K562 (cell line): Measurements from ENCODE around the gene MUC5AC. TPM values are rescaled to one million over a fixed set of nuclear protein-coding genes. Genes with fewer than 3 reads are reported as not detected.
A peak's percentile ranks its signal among the peaks of the same experiment; 100 is the strongest.

ENCODE experiments used
- ATAC-seq: fragments of 200-7000 bp; cut with Tn5 transposase; 3 replicates; pipeline ENCODE4 v1.9.1; 2020; ENCODE audit warnings: moderate library complexity
- BruUV-seq: library from RNA; stranded (reverse); fragments of 400-500 nt; replicated peaks from 2 replicates; lab custom pipeline; 2021; lab: Mats Ljungman, UMichigan
- CTCF ChIA-PET: fragments of 300-600 bp; formaldehyde crosslinking; extraction: SDS; loops from one replicate; lab custom pipeline; 2021; ENCODE audit warnings: low intra/inter-chr PET ratio; lab: Yijun Ruan, JAX
- POLR2A ChIA-PET: fragments of 300-600, 350-650 bp; sonication (Branson Sonifier 250); formaldehyde crosslinking; extraction: SDS; loops from one replicate; lab custom pipeline; 2021; ENCODE audit warnings: antibody characterized with exemption, inconsistent platforms; lab: Yijun Ruan, JAX
- DNase-seq, 4 experiments: peaks; one replicate each; pipeline versions ENCODE4 v3.0.0 to v3.0.0-alpha.2; 2011 to 2018; ENCODE audit warnings: low spot score in 3 of 4, mixed read lengths in 3 of 4; ENCODE audit errors: extremely low read depth in 1 of 4
- FAIRE-seq: peaks from 2 replicates; lab custom pipeline; 2011; peaks lifted over from hg19 to GRCh38; lab: Jason Lieb, UNC
- H2AFZ ChIP-seq: 2 replicates; pipeline ENCODE4 v1.6.0; 2011; ENCODE audit warnings: low read depth, low read length, control low read depth, inconsistent platforms
- H3K27ac ChIP-seq: fragments of 200-600 bp; 3 replicates; pipeline ENCODE4 v1.8.0; 2011; ENCODE audit warnings: low read depth, mild to moderate bottlenecking, control low read depth, inconsistent platforms, low read length, moderate library complexity, mixed read lengths; ENCODE audit errors: extremely low read depth
- H3K27me3 ChIP-seq, 2 experiments: fragments of 300-600 bp in 1 of 2; 2 replicates in 1 of 2; 3 replicates in 1 of 2; pipeline versions ENCODE4 v1.6.0 to v1.8.0; 2011; ENCODE audit warnings: inconsistent platforms in 2 of 2, low read length in 2 of 2, mild to moderate bottlenecking in 1 of 2, mixed read lengths in 1 of 2, moderate library complexity in 1 of 2; ENCODE audit not compliant: control insufficient read depth in 2 of 2, insufficient read depth in 2 of 2
- H3K36me3 ChIP-seq: fragments of 300-600 bp; 3 replicates; pipeline ENCODE4 v1.8.0; 2011; ENCODE audit warnings: mild to moderate bottlenecking, low read length, inconsistent platforms; ENCODE audit not compliant: control insufficient read depth, insufficient read depth
- H3K4me1 ChIP-seq, 2 experiments: fragments of 200-600 bp in 1 of 2; replicated peaks in 1 of 2; 2 replicates in 1 of 2; 3 replicates in 1 of 2; pipeline versions ENCODE4 v1.5.1 to v1.8.0; 2011; ENCODE audit warnings: inconsistent platforms in 2 of 2, low read length in 2 of 2, mild to moderate bottlenecking in 1 of 2, mixed read lengths in 1 of 2, moderate library complexity in 1 of 2; ENCODE audit not compliant: control insufficient read depth in 2 of 2, insufficient read depth in 2 of 2
- H3K4me2 ChIP-seq: 2 replicates; pipeline ENCODE4 v1.6.1; 2011; ENCODE audit warnings: low read length, control low read depth, inconsistent platforms, mixed read lengths; ENCODE audit not compliant: insufficient read depth
- H3K4me3 ChIP-seq: fragments of 200-600 bp; sonication (generic), shearing (Covaris generic); 2 replicates; pipeline ENCODE4 v1.5.1; 2016; ENCODE audit warnings: control low read depth, inconsistent platforms
- H3K79me2 ChIP-seq: fragments of 200-600 bp; 3 replicates; pipeline ENCODE4 v1.8.0; 2011; ENCODE audit warnings: low read length, inconsistent platforms; ENCODE audit not compliant: control insufficient read depth, insufficient read depth
- H3K9ac ChIP-seq, 2 experiments: 2 replicates each; pipeline versions ENCODE4 v1.6.0 to v1.6.1; 2011; ENCODE audit warnings: low read depth in 2 of 2, low read length in 2 of 2, control low read depth in 1 of 2, inconsistent platforms in 1 of 2, mild to moderate bottlenecking in 1 of 2, mixed read lengths in 1 of 2; ENCODE audit not compliant: insufficient read depth in 1 of 2
- H3K9me1 ChIP-seq: one replicate; pipeline ENCODE4 v1.6.0; 2011; ENCODE audit warnings: inconsistent platforms, mild to moderate bottlenecking, low read length, moderate library complexity; ENCODE audit not compliant: control insufficient read depth, insufficient read depth
- H3K9me3 ChIP-seq: replicated peaks from 2 replicates; pipeline ENCODE4 v1.5.1; 2011; ENCODE audit warnings: low read depth, low read length, inconsistent platforms; ENCODE audit not compliant: control insufficient read depth, insufficient read depth
- H4K20me1 ChIP-seq: replicated peaks from 2 replicates; pipeline ENCODE4 v1.6.1; 2011; ENCODE audit warnings: low read length, inconsistent platforms, mixed read lengths; ENCODE audit not compliant: control insufficient read depth, insufficient read depth
- BHLHE40 ChIP-seq: IDR thresholded peaks from 2 replicates; pipeline ENCODE4 v1.6.1; 2011; ENCODE audit warnings: low read length, improper control_type of control experiment
- CCNT2 ChIP-seq: IDR thresholded peaks from 2 replicates; pipeline ENCODE4 v1.6.1; 2011; ENCODE audit warnings: borderline replicate concordance, low read depth, mild to moderate bottlenecking, moderate library complexity, mixed read lengths, low read length; ENCODE audit not compliant: insufficient read length; ENCODE audit errors: extremely low read depth
- FOS ChIP-seq: IDR thresholded peaks from 3 replicates; pipeline ENCODE4 v1.6.1; 2011; ENCODE audit not compliant: insufficient read length; ENCODE audit errors: extremely low read depth
- FOSL1 ChIP-seq: fragments of 200-800 bp; sonication (Bioruptor generic); conservative IDR thresholded peaks from 2 replicates; pipeline ENCODE4 v1.6.1; 2016; ENCODE audit warnings: missing genetic modification characterization, missing compliant biosample characterization
- GABPA ChIP-seq: fragments of 200-800 bp; sonication (Bioruptor generic); conservative IDR thresholded peaks from 2 replicates; pipeline ENCODE4 v1.6.1; 2016; ENCODE audit warnings: low read depth, missing genetic modification characterization, missing compliant biosample characterization
- GATA2 ChIP-seq: sonication (generic); formaldehyde crosslinking; IDR thresholded peaks from 2 replicates; pipeline ENCODE4 v1.4.0; 2020; ENCODE audit warnings: mild to moderate bottlenecking, missing genetic modification reagents
- GTF2B ChIP-seq: IDR thresholded peaks from 2 replicates; pipeline ENCODE4 v1.6.1; 2011; ENCODE audit not compliant: insufficient read length; ENCODE audit errors: extremely low read depth
- HMGN3 ChIP-seq: IDR thresholded peaks from 2 replicates; pipeline ENCODE4 v1.6.1; 2011; ENCODE audit warnings: borderline replicate concordance, low read depth, mild to moderate bottlenecking, mixed read lengths, low read length; ENCODE audit not compliant: insufficient read length; ENCODE audit errors: extremely low read depth
- HNRNPK ChIP-seq: fragments of 200-400 bp; formaldehyde crosslinking; IDR thresholded peaks from one replicate; pipeline ENCODE4 v1.6.1; 2018; ENCODE audit warnings: mild to moderate bottlenecking, low read depth, low read length; ENCODE audit not compliant: poor library complexity, severe bottlenecking
- KLF13 ChIP-seq: fragments of 450-650 bp; IDR thresholded peaks from 2 replicates; pipeline ENCODE4 v1.6.1; 2016; ENCODE audit warnings: missing genetic modification characterization, low read depth, mild to moderate bottlenecking, missing compliant biosample characterization, moderate library complexity, borderline replicate concordance
- MEIS2 ChIP-seq: fragments of 450-650 bp; IDR thresholded peaks from 2 replicates; pipeline ENCODE4 v1.6.1; 2014; ENCODE audit warnings: mild to moderate bottlenecking; ENCODE audit not compliant: partially characterized antibody
- NR2C2 ChIP-seq, 2 experiments: fragments of 200-800 bp in 1 of 2; sonication (Bioruptor generic) in 1 of 2; sonication (generic) in 1 of 2; formaldehyde crosslinking in 1 of 2; IDR thresholded peaks; 2 replicates each; pipeline versions ENCODE4 v1.6.1 to v1.8.0; 2016 to 2022; ENCODE audit warnings: mild to moderate bottlenecking in 1 of 2, missing compliant biosample characterization in 1 of 2, missing genetic modification characterization in 1 of 2, missing genetic modification reagents in 1 of 2
- PCBP1 ChIP-seq: fragments of 200-400 bp; formaldehyde crosslinking; IDR thresholded peaks from 2 replicates; pipeline ENCODE4 v1.6.1; 2018; ENCODE audit warnings: mild to moderate bottlenecking, low read depth, low read length; ENCODE audit not compliant: poor library complexity, severe bottlenecking
- PML ChIP-seq: IDR thresholded peaks from 2 replicates; pipeline ENCODE4 v1.6.1; 2012; ENCODE audit warnings: low read length, inconsistent platforms
- POLR2G ChIP-seq: fragments of 200-400 bp; formaldehyde crosslinking; IDR thresholded peaks from 2 replicates; pipeline ENCODE4 v1.6.1; 2017; ENCODE audit warnings: low read depth, mild to moderate bottlenecking, antibody characterized with exemption, low read length, moderate library complexity
- RHOXF2B ChIP-seq: fragments of 250-450 bp; sonication (Bioruptor Pico); conservative IDR thresholded peaks from 2 replicates; pipeline ENCODE4 v1.5.1; 2021
- SAFB ChIP-seq: fragments of 200-400 bp; formaldehyde crosslinking; IDR thresholded peaks from 2 replicates; pipeline ENCODE4 v1.6.1; 2017; ENCODE audit warnings: low read depth, low read length, borderline replicate concordance
- SMARCA4 ChIP-seq: fragments of 450-650 bp; IDR thresholded peaks from 2 replicates; pipeline ENCODE4 v1.6.1; 2016
- SMARCE1 ChIP-seq: fragments of 450-650 bp; IDR thresholded peaks from 2 replicates; pipeline ENCODE4 v1.7.1; 2016; ENCODE audit warnings: mild to moderate bottlenecking
- ZBTB7A ChIP-seq: IDR thresholded peaks from 2 replicates; pipeline ENCODE4 v1.6.1; 2011; ENCODE audit warnings: low read depth, mild to moderate bottlenecking, low read length, moderate library complexity, borderline replicate concordance; ENCODE audit not compliant: control insufficient read depth
- ZNF24 ChIP-seq: fragments of 450-650 bp; IDR thresholded peaks from 2 replicates; pipeline ENCODE4 v1.6.1; 2016
- ZNF785 ChIP-seq: fragments of 250-450 bp; sonication (Bioruptor Pico); IDR thresholded peaks from 2 replicates; pipeline ENCODE4 v1.4.0; 2020; ENCODE audit warnings: mild to moderate bottlenecking
- WGBS: fragments of 100-300 bp; shearing (Covaris generic); methylation state at CpG from one replicate; pipeline ENCODE4 v1.1.6; 2016; ENCODE audit warnings: low coverage, mixed read lengths; ENCODE audit not compliant: insufficient coverage; ENCODE audit errors: missing lambda C conversion rate; 5-methylcytosine and 5-hydroxymethylcytosine counted together
- in situ Hi-C: fragments of 300-500 bp; cut with MboI; formaldehyde crosslinking; loops from 4 replicates; pipeline ENCODE4 v1.15.0; 2018; ENCODE audit warnings: inconsistent platforms, mixed read lengths
- intact Hi-C: fragments of 100-400 bp; cut with micrococcal nuclease; formaldehyde crosslinking; loops from 2 replicates; pipeline ENCODE4 v1.14.2; 2022
- polyA plus RNA-seq, 8 experiments: library from polyadenylated mRNA; depleted of rRNA in 4 of 8; stranded (reverse) in 5 of 8; unstranded in 3 of 8; fragments of >200 nt; fragmentation: Nextera tagmentation in 2 of 8; fragmentation: Illumina TruSeq in 1 of 8; extraction: Ambion mirVana in 2 of 8; extraction: Trizol in 1 of 8; gene quantifications; 2 replicates each; pipeline versions ENCODE4 v1.2.1 to v1.2.3, GENCODE V29; 2011 to 2014; ENCODE audit warnings: inconsistent platforms in 1 of 8, missing spikeins in 1 of 8
- total RNA-seq, 7 experiments: library from RNA; depleted of rRNA in 6 of 7; stranded (reverse); fragments of >200 nt in 6 of 7; fragmentation: Illumina TruSeq in 2 of 7; extraction: Trizol in 2 of 7; gene quantifications; 2 replicates each; pipeline versions ENCODE4 v1.2.1 to v1.2.3, GENCODE V29; 2011 to 2021; ENCODE audit warnings: low replicate concordance in 1 of 7

MUC5AC gene
- total and polyA plus RNA-seq, 9 of the 15 experiments (the other 6 are each of a cell fraction or from before 2014, with no cell fraction given), result not detected

GRCh38 chr11:1153951-1154493 lies 3.7 kb upstream of the MUC5AC start:
- peak; percentile 55 for FAIRE-seq
- no peak overlapping the region for H3K4me2 ChIP-seq
- peaks cover 3% of the 10 kb centered on the region; the same call in 1 of the 2 replicates for H3K9me3 ChIP-seq
- peaks cover 0 to 31% of the 10 kb centered on the region in 2 experiments; a peak in 3 of 5 replicates for H3K27me3 ChIP-seq
- in situ Hi-C loops, result no loop called here
- DNase-seq, result peak; percentile 45 to 55 (median 53)
- peak; percentile 86 for ATAC-seq
- H3K9ac ChIP-seq, result peak overlapping the region in 1 of 2 experiments; percentile 45; a peak in 1 of 4 replicates
- H3K27ac ChIP-seq, result no peak overlapping the region
- H2AFZ ChIP-seq, result no peak overlapping the region
- 15% methylated on average over 13 of the region's 14 CpGs for WGBS
- ChIA-PET CTCF (no interaction called here), POLR2A (no interaction called here)
- no peak overlapping the region for H3K4me3 ChIP-seq
- peaks cover 0 to 28% of the 10 kb centered on the region in 2 experiments; a peak in 2 of 5 replicates for H3K4me1 ChIP-seq
- 0 out of 2 replicates have a peak, but pooled peaks cover 5% of the 10 kb centered on the region for H4K20me1 ChIP-seq
- H3K9me1 ChIP-seq, result no peaks in the 10 kb centered on the region
- H3K36me3 ChIP-seq, result no peaks in the 10 kb centered on the region
- intact Hi-C loops, result no loop called here
- BruUV-seq, result no TSS peak
- no peaks in the 10 kb centered on the region for H3K79me2 ChIP-seq
- no peak for TF ChIP-seq CCNT2
- no peak for TF ChIP-seq RHOXF2B (CRISPR knock-in tag)
- TF ChIP-seq FOS, result peak; percentile 22
- 0 out of 2 replicates have a peak, but pooled peaks have one; percentile 29 for TF ChIP-seq SAFB
- TF ChIP-seq PCBP1, result no peak
- 0 out of 2 replicates have a peak, but pooled peaks have one; percentile 22 for TF ChIP-seq SMARCA4
- peak; percentile 85; the same call in 1 of the 2 replicates for TF ChIP-seq ZNF24
- peak; percentile 84 for TF ChIP-seq ZBTB7A
- TF ChIP-seq MEIS2, result no peak
- TF ChIP-seq GATA2 (CRISPR knock-in tag), result no peak
- TF ChIP-seq GTF2B, result no peak
- TF ChIP-seq SMARCE1, result 0 out of 2 replicates have a peak, but pooled peaks have one; percentile 47
- no peak for TF ChIP-seq NR2C2 (CRISPR knock-in tag; IDR thresholded peaks at IDR 0.05)
- TF ChIP-seq NR2C2 (tag; IDR thresholded peaks at IDR 0.05), result peak; percentile 41; the same call in 1 of the 2 replicates
- TF ChIP-seq POLR2G, result no peak
- peak; percentile 56; the same call in 1 of the 2 replicates for TF ChIP-seq BHLHE40
- no peak for TF ChIP-seq HMGN3
- no peak for TF ChIP-seq KLF13
- no peak for TF ChIP-seq HNRNPK
- TF ChIP-seq FOSL1 (tag), result peak; percentile 98
- TF ChIP-seq PML, result no peak
- no peak for TF ChIP-seq GABPA (tag)
- no peak for TF ChIP-seq ZNF785 (CRISPR knock-in tag)
